HG03045 (cell line): ENCODE results near the gene SIGLEC14.
"Not testable (repeated sequence)": the region's sequence is repeated elsewhere in the genome, so short reads cannot be mapped to it uniquely, and the experiment has no call there.

Source experiments
- ATAC-seq: cut with Tn5 transposase; IDR thresholded peaks from one replicate; pipeline ENCODE4 v1.9.1; 2021; ENCODE audit warnings: mild to moderate bottlenecking, moderate library complexity; ENCODE audit not compliant: unreplicated experiment

SIGLEC14 gene

DNA sequence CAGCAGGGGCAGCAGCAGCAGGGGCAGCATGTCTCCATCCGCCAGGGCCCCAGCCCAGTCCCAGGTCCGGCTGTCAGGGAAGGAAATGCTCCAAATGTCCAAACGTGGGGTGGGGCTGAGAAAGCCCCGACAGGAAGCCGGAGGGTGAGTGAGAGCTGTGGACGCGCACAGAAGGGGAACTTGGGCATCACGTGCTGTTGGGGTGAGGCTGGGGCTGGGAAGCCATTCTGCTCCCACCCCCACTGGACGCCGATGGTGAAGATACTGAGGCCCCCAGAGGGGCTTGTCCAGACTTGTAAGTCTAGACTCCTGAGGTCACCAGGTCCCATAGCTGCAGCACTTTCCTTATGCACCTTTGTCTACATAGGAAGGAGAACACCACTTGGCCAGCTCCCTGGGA lies at the start of gene SIGLEC14:
TSS of gene SIGLEC14 (minus strand) at position 96 of the 400 bp plus-strand sequence. CDS start at position 30, 66 bp downstream.
- not testable (repeated sequence) for ATAC-seq

DNA sequence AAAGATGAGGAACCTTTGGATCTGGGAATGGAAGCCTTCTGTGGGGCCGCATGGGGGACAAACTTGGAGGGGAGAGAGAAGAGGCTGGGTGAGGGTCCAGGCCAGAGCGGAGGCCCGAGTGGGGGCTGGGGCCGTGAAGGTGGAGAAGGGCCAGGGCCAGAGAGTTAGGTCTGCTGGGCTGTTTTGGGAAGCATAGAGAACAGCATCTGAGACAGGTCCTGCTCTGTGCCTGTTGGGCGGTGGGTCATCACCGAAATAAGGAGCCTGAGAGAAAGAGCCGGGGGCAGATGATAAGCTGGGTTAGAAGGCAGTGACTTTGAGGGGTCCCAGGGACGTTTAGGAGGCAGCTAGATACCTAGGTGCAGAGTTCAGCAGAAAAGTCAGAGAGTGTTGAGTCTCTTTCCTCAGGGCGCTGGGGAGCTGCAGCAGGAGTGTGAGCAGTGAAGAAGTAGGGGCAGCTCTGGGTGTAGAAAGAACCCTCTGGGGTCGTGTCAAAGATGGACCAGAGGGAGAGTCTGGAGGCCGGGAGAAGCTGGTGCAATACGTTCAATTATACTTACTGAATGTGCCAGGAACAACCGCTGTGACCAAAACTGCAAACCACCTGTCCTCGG lies 49.2 kb upstream of the SIGLEC14 start:
- ATAC-seq: no peak

DNA sequence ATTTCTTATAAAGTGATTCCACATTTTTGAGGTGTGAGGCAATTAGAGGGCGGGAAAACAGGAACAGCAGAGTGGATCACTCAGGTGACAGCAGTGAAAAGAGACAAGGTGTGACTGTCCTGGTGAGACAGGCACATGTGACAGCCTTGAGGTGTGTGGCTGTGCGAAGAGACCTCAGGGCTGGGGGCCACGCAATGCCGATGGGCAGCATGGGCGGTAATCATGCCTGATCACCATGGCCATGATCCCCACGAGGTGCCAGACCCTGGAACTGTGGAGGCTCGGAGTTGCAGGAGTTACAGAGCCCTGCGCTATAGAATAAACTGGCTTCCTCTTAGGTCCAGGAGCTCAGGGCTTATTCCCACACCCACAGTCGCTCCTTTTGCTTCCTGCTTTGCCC lies 48.5 kb upstream of the SIGLEC14 start:
- no peak for ATAC-seq

DNA sequence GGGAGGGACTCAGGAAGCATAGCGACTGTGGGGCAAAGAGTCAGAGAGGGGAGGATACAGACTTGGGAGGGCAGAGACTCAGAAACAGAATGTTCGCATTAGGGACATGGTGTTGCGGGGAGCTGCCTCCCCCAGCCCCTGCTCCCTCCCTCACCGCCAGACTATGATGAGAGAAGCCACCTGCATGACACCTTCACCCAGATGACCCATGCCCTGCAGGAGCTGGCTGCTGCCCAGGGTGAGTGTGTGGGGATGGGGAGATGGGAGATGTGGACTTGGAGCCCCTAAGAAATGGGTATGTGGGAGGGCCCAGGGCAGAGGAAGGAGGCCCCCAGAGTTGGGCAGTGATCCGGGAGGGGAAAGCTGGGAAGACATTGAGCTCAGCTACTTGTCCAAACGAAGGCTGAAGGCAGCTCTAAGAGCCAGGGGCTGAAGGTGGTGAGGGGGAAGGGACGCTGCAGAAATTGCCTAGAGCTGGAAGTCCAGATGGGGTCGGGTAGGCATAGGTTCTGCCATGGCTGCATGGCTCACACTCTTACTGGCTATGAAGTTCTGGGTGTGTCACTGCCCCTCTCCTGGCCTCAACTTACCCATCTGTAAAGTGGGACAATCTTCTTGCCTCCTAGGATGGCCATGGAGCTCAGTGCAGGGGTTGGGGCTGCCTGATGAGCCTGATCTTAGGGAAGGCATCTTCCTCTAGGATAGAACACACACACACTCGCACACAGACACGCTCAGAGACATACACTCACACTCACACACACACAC lies 47.9 kb upstream of the SIGLEC14 start:
- ATAC-seq: no peak

- ATAC-seq: no peak
Observed at GRCh38 chr19:51693819-51694218, 47.2 kb upstream of the SIGLEC14 start.

DNA sequence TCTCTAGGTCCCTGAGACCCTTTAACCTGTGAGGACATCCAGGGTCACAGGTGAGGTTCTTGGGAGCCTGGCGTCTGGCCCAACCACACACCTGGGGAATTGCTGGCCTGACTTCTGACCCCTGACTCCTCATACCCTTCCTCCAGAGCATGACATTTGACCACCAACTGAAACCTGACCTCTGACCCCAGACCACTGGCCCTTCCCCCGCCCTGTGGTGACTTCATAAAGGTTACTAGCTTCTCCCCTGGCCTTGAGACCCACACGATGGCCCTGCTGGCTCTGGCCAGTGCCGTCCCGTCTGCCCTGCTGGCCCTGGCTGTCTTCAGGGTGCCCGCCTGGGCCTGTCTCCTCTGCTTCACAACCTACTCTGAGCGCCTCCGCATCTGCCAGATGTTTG lies 46.6 kb upstream of the SIGLEC14 start, which contains the start of gene SPACA6:
TSS of gene SPACA6 (plus strand) at position 71 of the 400 bp plus-strand sequence. CDS start at position 268, 197 bp downstream.
- ATAC-seq: no peak

GRCh38 chr19:51692468-51692867 lies 45.8 kb upstream of the SIGLEC14 start:
- ATAC-seq: no peak

DNA sequence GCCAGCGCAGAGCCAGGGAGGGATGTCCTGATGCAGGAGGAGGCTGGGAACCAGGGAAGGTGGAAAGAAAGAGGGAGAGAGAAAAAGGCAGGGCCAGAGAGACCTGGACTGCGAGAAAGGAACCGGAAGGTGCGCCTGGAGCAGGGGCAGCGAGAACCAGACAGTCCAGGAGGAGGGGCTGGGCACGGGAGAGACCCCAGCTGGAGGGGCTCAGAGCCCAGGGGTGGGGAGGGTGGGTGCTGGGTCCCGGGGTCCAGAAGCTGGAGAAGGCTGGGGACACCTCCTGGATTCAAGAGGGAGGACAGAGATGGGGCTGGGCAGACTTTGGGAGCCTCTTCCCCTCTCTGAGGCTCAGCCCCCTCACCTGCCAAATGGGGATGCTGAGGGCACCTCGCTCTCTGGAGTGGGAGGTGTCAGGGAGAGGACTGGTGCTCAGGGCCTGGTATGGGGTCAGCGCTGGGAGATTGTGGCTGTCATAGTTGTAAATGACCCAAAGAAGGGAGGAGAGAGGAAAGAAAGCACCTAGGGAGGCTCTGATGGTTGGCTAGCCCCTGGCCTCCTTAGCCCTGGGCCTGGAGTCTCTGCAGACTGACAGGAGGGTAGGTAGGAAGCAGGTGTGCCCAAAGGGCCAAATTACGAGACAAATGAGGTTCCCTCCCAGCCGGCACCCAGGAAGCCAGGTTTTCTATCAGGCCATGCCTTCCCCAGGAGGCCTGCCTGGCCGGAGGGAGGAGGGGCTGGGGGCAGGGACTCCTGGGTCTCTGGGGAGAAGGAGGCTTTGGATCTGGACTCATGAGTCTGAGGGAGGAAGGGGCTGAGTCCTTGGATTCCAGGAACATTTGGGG lies 45.2 kb upstream of the SIGLEC14 start:
- ATAC-seq: no peak

DNA sequence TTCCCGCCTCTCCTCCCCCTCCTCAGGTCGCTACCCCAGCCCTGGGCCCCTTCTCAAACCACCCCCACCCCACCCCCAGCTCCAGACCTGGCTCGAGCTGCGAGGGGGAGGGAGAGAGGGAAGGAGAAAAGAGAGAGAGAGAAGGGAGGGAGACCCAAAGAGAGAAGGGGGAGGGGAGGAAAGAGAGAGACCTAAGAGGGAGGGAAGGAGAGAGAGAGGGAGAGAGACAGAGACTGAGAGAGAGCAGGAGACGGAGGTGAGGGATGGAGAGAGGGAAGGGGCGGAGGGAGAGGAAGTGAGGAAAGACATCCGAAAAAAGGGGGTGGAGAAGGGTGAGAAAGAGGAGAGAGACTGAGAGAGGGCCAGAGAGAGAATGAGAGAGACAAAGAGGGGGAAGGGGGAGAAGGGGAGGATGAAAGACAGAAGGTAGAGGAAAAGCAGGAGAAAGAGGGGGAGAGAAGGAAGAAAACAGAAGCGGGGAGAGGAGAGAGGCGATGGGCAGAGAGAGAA lies 44.5 kb upstream of the SIGLEC14 start:
- ATAC-seq: no peak

GRCh38 chr19:51690454-51691073 lies 43.9 kb upstream of the SIGLEC14 start:
- ATAC-seq: no peak

DNA sequence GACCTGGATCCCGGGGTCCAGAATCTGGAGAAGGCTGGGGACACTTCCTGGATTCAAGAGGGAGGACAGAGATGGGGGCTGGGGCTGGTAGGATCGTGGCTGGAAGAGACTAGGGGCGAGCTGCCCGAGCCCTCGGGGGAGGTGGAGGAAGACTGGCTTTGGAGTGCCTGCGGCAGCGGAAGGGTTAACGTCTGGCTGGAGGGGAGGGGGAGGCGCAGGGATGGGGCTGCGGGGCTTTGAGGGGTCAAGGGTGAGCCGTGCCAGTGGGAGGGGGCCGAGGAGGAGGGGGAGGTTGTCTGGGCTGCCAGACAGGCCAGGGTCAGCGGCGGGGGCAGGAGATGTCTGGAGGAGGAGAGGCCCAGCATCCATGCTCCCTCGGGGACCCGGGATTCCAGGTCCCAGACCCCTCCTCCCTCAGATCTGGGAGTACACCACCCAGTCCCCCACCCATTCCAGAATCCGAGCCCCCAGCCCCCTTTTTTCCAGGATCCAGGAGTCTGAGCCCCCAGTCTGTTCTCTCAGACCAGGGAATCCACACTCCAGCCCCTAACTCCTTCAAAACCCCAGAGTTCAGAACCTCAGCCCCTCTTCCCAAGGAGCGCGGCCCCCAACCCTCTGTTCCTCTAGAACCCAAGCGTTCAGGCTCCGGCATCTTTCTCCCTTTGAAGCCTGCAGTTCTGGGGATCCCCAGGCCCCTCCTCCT lies 43.3 kb upstream of the SIGLEC14 start:
- ATAC-seq: no peak

- no peak for ATAC-seq
Observed at GRCh38 chr19:51688671-51689571, 42.3 kb upstream of the SIGLEC14 start.

DNA sequence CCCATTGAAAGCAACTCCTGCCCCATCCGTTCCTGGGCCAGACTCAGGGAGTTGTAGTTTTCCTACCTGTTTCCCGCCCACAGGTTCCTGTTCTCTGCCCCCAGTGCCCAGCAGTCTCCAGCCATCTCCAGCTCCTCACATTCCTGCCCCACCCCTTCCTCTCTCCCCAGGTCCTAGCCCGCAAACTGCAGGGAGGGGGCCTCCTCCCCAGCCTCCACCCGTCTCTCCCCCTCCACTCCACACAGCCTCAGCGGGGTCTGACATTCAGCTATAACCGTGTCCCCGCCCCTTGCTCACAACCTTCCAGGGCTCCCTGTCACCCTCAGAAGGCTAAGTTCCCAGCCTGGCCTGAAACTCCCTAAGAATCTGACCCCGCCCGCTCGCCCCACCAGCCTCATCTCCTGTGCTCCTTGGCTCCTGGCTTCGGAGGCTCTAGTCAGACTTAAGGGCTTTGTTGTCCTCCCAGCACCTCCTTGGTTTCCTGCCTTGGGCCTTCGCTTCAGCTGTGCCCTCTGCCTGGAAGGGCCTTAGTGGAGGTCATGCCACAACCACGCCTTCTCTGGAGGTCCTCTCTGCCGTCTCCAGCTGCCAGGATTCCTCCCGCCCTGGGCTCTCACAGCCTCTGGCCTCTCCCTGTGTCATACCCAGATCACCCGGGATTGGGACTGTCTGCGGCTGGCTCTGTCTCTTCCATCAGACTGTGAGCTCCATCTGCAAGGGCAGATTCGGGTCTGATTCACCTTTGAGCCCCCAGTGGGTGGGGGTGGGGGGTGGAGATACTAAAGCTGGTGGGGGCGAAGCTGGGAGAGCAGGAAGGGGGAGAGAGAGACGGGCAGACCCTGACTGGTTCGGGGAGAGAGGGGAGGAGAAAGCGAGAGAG lies 41.4 kb upstream of the SIGLEC14 start:
- no peak for ATAC-seq

- ATAC-seq: no peak
Observed at GRCh38 chr19:51686171-51686570, 39.5 kb upstream of the SIGLEC14 start.

- no peak for ATAC-seq
Observed at GRCh38 chr19:51681286-51681941, 34.8 kb upstream of the SIGLEC14 start.

GRCh38 chr19:51680474-51680873 lies 33.8 kb upstream of the SIGLEC14 start:
- ATAC-seq: no peak

GRCh38 chr19:51676566-51677083 lies 30.0 kb upstream of the SIGLEC14 start:
- no peak for ATAC-seq
